Measurements from ENCODE around the gene CNGA4.

- no peak for TF ChIP-seq EP300 (IDR thresholded peaks at IDR 0.05)
- no peak for TF ChIP-seq CTCF (IDR thresholded peaks at IDR 0.05)
- peak in 1 of 2 donors; percentile 35 for TF ChIP-seq POLR2A (IDR thresholded peaks at IDR 0.05)
- peak in 1 of 4 donors; percentile 28 for TF ChIP-seq POLR2AphosphoS5 (IDR thresholded peaks at IDR 0.05)
These were observed 9.0 kb upstream of the CNGA4 start for GRCh38 chr11:6229911-6230310.
